GM19099 (cell line): ENCODE measurements around the gene KRI1.

Experiments used
- POLR2A ChIP-seq: IDR thresholded peaks from 3 replicates; pipeline ENCODE4 v1.6.1; 2011; ENCODE audit warnings: low read depth; ENCODE audit not compliant: insufficient read length; ENCODE audit errors: extremely low read depth

KRI1 gene

GRCh38 chr19:10543059-10543419, 22.8 kb downstream of the KRI1 start:
- no peak for TF ChIP-seq POLR2A

GRCh38 chr19:10538204-10538983, 27.4 kb downstream of the KRI1 start:
- no peak for TF ChIP-seq POLR2A

GRCh38 chr19:10537668-10538067, 28.1 kb downstream of the KRI1 start:
- no peak for TF ChIP-seq POLR2A

GRCh38 chr19:10535613-10536012, 30.2 kb downstream of the KRI1 start:
- no peak for TF ChIP-seq POLR2A

- no peak for TF ChIP-seq POLR2A
These were observed 32.0 kb downstream of the KRI1 start for GRCh38 chr19:10533646-10534386.

- TF ChIP-seq POLR2A: no peak
These were observed 33.4 kb downstream of the KRI1 start for GRCh38 chr19:10532457-10532856.

- no peak for TF ChIP-seq POLR2A
These were observed 40.2 kb downstream of the KRI1 start for GRCh38 chr19:10525636-10526035.

- TF ChIP-seq POLR2A: no peak
These were observed 42.6 kb downstream of the KRI1 start for GRCh38 chr19:10523135-10523636.

- TF ChIP-seq POLR2A: no peak
These were observed 44.2 kb downstream of the KRI1 start for GRCh38 chr19:10521461-10522171.

GRCh38 chr19:10520652-10521318, 45.0 kb downstream of the KRI1 start:
- no peak for TF ChIP-seq POLR2A

- no peak for TF ChIP-seq POLR2A
These were observed 46.4 kb downstream of the KRI1 start for GRCh38 chr19:10519421-10519820.

GRCh38 chr19:10518444-10519361, 47.1 kb downstream of the KRI1 start:
- TF ChIP-seq POLR2A: no peak

GRCh38 chr19:10517760-10518443, 47.9 kb downstream of the KRI1 start:
- no peak for TF ChIP-seq POLR2A
